HG02852 (cell line): ENCODE data around the gene AIFM2.
"Not testable (repeated sequence)": the region's sequence is repeated elsewhere in the genome, so short reads cannot be mapped to it uniquely, and the experiment has no call there.

Source experiments
- ATAC-seq: cut with Tn5 transposase; IDR thresholded peaks from one replicate; pipeline ENCODE4 v1.9.1; 2021; ENCODE audit warnings: mild to moderate bottlenecking, moderate library complexity; ENCODE audit not compliant: unreplicated experiment

AIFM2 gene

GRCh38 chr10:70096016-70096704 lies 36.5 kb downstream of the AIFM2 start:
- ATAC-seq, result no peak

GRCh38 chr10:70094250-70094649 lies 38.4 kb downstream of the AIFM2 start:
- no peak for ATAC-seq

- no peak for ATAC-seq
These were observed 39.2 kb downstream of the AIFM2 start for GRCh38 chr10:70093335-70093944.

GRCh38 chr10:70092389-70092718 lies 40.3 kb downstream of the AIFM2 start:
- no peak for ATAC-seq

GRCh38 chr10:70090951-70091350 lies 41.7 kb downstream of the AIFM2 start:
- no peak for ATAC-seq

GRCh38 chr10:70090013-70090412 lies 42.6 kb downstream of the AIFM2 start:
- no peak for ATAC-seq

- no peak for ATAC-seq
These were observed 44.3 kb downstream of the AIFM2 start for GRCh38 chr10:70088308-70088698.

- no peak for ATAC-seq
These were observed 44.9 kb downstream of the AIFM2 start for GRCh38 chr10:70087616-70088307.

- ATAC-seq, result no peak
These were observed 46.5 kb downstream of the AIFM2 start for GRCh38 chr10:70085975-70086613.

- ATAC-seq, result no peak
These were observed 48.4 kb downstream of the AIFM2 start for GRCh38 chr10:70084189-70084588.

GRCh38 chr10:70080789-70081188 lies 51.8 kb downstream of the AIFM2 start:
- not testable (repeated sequence) for ATAC-seq

- no peak for ATAC-seq
These were observed 53.7 kb downstream of the AIFM2 start for GRCh38 chr10:70078937-70079336.

- ATAC-seq, result no peak
These were observed 54.3 kb downstream of the AIFM2 start for GRCh38 chr10:70078329-70078728.

GRCh38 chr10:70074971-70075370 lies 57.7 kb downstream of the AIFM2 start:
- no peak for ATAC-seq

- ATAC-seq, result no peak
These were observed 58.5 kb downstream of the AIFM2 start for GRCh38 chr10:70074165-70074564.

GRCh38 chr10:70070834-70071233 lies 61.8 kb downstream of the AIFM2 start:
- no peak for ATAC-seq

- ATAC-seq, result no peak
These were observed 63.3 kb downstream of the AIFM2 start for GRCh38 chr10:70069346-70069745.

- ATAC-seq, result no peak
These were observed 63.7 kb downstream of the AIFM2 start for GRCh38 chr10:70068925-70069324.

GRCh38 chr10:70067586-70067985 lies 65.0 kb downstream of the AIFM2 start:
- ATAC-seq, result no peak

GRCh38 chr10:70066190-70066589 lies 66.4 kb downstream of the AIFM2 start:
- ATAC-seq, result no peak

GRCh38 chr10:70064486-70064885 lies 68.1 kb downstream of the AIFM2 start:
- no peak for ATAC-seq
